HG03196 (cell line): ENCODE measurements around the gene KRT75.

Experiments
- ATAC-seq: cut with Tn5 transposase; IDR thresholded peaks from one replicate; pipeline ENCODE4 v1.9.1; 2021; ENCODE audit not compliant: unreplicated experiment

The KRT75 gene

GRCh38 chr12:52440821-52441319 lies 6.7 kb upstream of the KRT75 start:
- no peak for ATAC-seq

DNA sequence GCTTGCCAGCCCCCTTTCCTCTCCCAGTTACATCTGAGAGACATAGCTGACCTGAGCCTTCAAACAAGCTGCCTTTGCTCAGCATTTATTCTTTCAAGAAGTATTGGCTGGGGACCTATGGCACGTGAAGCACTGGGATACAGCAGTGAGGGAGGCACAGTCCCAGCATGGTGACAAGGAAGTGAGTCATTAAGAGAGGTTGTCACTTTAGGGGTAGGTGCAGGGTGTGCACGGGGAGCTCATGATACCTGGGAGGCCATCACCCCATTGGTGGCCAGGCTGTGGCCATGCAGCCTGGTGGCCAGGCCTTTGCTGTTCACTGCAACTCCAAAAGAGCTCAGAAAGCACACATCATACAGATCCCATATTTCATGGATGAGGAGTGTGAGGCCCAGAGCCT lies 5.7 kb upstream of the KRT75 start:
- ATAC-seq, result no peak

GRCh38 chr12:52439420-52439819 lies 5.2 kb upstream of the KRT75 start:
- no peak for ATAC-seq

DNA sequence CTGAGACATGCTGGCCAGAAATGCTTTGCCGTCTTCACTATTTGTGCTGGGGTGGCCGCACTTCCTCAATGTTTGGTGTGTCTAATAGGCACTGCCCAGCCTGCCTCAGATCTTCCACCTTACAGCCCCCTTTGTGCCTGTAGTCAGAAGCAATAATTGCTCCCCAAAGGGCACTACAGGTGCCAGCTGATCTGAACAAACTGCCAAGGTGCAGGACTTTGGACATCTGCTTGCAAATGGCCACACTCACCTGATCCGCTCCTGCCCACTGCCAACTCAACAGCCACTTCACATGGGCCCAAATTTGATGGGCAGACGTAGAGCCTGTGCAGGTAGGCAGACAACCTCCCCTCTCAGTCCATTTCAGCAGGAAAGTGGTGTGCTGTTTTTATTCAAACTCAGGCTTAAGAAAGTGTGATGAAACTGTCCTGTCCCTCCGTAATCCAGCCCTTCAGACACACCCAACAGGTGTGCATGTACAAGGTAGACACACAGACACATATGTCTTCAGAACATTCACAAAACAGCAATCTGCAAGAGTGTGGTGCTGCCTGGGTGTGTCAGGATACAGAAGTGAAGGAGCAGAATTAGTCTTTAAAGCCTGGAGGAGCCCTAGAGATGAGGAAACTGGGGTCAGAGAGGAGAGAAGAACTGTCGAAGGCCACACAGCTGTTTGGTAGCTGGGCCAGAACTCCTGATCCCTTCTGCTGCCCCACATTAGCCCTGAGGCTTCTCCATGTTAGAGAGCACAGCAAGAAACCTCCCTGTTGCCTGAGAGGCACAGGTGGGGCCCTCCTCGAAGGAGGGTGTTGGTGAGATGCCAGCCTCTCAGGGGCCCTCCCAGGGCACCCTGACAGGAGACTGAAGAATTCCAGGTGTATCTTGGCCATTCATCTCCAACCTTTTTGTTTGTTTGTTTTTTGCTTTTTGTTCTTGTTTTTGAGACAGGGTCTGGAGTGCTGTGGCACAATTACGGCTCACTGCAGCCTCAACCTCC lies 4.4 kb upstream of the KRT75 start:
- ATAC-seq, result no peak

DNA sequence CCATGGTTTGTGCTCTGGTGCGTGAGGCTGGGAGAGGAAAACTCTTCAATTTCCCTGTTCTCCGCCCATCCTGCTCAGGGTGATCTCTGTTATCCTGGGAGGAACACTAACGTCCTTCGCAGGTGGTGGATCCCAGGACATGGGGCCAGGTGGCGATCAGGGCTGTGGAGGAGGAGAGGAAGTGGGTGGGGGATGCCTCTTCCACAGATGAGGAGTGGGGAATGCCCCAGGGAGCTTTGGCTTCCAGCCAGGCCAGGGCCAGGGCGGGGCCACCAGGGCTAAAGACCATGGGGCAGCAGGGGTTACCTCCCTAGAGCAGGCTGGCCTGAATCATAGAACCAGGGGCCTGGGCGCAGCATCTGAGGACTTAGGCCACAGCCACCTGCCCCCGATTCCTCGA lies 3.3 kb upstream of the KRT75 start:
- no peak for ATAC-seq

- no peak for ATAC-seq
Observed at GRCh38 chr12:52436828-52437474, 2.8 kb upstream of the KRT75 start.

DNA sequence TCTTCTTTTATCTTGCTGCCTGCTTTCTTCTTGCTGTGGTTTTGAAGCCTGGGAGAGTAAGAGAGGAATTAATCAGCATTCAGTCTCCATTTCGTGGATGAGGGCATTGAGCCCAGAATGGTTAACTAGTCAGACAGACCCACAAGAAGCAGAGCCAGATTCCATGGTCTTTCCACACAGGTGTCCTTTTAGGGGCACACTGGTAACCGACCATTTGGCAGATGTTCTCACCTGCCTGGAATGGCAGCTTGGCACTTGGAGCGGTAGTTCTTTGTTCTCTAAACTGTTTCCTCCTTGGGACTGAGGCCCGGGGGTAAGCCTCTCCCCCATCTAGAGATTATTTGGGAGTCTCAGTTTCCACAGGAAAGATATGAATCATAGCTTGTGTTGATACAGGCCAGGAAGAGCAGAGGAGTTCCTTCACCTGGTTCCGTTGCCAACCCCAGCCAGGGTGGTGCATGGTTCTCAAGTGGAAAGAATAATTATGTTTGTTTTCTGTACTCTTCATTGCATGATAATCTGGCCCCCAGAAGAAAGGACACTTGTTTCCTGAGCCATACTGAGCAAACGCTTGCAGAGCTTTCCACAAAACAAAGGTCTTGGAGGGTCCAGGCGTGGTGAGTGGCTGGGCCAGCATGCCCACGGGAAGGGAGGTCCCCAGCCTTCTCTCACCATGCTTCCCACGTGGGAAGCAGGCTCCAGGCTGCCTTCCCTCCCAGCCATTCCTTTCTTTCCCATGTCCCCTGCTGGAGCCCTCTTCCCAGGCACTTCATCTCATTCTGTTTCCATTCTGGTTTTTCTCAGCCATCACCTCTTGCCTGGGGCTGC lies 2.0 kb upstream of the KRT75 start:
- no peak for ATAC-seq

DNA sequence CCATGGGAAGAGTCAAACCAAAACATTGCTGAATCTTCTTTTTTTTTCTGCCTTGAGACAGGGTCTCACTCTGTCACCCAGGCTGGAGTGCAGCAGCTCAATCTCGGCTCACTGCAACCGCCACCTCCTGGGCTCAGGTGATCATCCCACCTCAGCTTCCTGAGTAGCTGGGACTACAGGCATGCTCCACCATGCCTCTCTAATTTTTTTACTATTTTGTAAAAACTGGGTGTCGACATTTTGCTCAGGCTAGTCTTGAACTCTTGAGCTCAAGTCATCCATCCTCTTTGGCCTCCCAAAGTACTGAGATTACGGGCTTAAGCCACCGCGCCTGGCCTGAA lies 1.5 kb upstream of the KRT75 start:
- ATAC-seq, result no peak

DNA sequence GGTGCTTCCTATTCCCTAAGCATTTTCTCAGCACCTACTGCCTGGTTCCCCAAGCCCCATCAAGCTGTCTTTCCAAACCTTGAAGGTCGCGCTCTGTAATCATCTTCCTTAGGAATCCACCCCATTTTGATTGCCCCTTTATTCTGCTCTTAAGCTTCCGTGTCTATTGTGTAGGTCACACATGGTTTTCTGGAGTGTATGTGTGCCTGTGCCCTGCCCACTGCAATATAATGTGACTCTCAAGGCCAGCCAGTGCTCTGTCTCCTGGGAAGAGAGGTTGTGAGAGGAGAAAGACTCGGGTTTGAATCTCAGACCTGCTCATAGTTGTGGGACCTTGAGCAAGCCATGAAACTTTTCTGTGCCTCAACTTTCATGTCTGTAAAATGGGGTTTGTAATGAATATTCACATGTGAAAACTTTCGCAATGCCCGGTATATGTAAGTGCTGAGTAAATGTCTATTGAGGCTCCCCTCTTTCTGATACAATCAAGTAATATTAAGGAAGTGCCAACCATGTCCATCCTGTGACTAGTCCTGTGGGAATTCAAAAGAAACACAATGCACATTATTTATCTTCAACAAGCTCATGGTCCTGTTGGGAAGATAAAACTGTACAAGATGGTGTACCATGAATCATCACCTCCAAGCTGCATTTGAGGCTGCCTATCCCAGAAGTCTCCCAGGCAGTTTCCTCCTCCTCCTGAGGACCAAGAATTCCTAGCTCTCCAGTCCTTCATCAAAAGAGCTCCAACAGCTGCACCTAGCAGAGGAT lies 774 bp upstream of the KRT75 start:
- ATAC-seq, result no peak

DNA sequence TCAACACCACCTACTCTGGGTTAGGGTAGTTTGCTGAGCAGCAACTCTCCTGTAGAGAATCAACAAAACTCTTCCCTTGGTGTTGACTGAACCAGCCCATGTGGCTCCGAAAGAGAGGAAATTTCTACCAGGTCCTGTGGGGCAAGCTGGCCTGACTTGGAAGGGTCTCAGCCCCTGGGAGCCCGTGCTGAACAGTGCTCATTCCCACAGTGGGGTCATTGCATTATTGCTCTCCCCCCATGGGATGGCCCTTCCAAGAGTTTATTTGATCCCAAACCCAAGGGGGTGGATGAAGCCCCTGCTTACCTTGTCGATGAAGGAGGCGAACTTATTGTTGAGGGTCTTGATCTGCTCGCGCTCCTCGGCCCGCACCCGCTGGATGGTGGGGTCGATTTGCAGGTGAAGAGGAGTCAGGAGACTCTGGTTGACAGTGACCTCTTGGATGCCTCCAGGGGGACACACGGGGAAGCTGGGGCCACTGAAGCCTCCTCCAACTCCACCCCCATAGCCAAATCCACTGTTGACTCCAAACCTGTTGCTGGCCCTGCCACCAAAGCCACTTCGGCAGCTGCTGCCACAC lies 580 bp downstream of the KRT75 start:
- no peak for ATAC-seq

- ATAC-seq, result no peak
Observed at GRCh38 chr12:52432559-52433207, 1.5 kb downstream of the KRT75 start.

GRCh38 chr12:52428121-52428520 lies 6.0 kb downstream of the KRT75 start:
- ATAC-seq, result no peak

- ATAC-seq, result no peak
Observed at GRCh38 chr12:52427083-52427482, 7.1 kb downstream of the KRT75 start.

DNA sequence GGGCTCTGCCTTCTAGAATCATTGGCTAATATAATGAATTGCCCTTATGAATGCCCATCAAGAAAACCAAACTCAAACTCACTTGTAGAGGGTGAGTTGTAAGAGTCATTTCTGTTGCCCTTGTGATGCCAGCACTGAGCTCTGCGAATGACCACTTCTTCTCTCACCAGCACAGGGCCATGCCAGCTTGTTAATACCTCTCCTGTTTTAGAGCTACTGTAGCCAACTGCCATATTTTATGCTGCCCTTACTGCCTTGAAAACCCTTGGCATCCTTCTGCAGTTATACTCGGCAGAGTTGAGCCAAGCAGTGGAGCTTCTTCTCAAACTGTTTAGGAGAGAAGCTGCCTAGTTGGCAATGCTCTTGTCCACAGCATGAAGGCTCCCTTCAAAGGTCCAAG lies 8.1 kb downstream of the KRT75 start:
- no peak for ATAC-seq

DNA sequence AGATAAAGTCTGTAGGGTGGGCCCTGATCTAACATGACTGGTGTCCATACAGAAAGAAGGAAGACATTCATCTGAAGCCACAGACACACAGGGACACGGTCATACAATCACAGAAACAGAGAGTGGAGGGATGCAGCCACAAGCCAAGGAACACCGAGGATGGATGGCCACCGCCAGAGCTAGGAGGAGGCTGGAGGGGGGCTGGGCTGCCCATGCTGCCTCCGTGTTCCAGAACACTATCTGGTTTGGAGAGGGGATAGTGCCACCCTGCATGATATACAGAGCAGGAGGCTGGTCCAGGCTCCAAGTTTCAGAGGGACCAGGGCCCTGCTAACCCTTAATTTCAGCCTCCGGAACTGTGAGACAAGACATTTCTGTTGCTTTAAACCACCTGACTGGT lies 8.7 kb downstream of the KRT75 start:
- ATAC-seq, result no peak

DNA sequence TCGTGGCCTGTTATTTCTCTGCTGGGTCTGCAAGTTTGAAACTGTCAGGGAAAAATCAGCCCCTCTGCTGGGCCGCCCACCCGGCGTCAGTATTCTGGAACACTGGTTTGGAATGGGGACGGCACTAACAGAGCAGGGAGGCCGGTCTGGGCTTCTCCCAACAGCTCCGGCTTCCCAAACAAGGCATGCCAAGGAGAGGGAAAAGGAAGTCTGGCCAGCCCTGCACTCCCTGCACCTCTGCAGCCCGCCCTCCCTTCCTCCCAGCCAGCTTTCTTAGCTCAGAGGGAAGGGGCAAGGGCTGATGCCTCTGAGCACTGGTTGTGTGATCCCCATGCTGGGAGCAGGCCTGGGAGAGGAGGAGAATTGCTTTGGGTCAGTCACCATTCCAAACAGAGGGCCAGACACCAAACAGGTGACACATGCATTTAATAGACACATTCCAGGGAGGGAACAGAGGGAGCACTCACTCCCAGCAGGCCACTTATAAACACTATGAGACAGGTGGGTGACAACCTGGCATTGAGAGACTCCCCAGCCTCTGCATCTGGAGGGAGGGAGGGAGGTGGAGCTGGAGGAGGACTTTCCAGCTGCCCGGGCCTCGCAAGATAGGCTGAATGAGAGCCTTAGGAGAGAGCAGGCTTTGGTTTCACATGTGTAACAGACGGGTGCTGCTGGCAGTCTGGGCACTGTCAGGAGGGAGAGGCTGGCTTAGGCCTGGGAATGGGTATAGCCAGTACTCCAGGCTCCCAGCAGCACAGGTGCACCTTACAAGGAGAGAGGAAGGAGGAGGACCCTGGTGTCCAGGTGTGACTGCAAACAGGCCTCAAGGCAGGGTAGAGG lies 10.3 kb downstream of the KRT75 start:
- ATAC-seq, result no peak

GRCh38 chr12:52423035-52423434 lies 11.1 kb downstream of the KRT75 start:
- no peak for ATAC-seq

- ATAC-seq, result no peak
Observed at GRCh38 chr12:52419656-52420055, 14.5 kb downstream of the KRT75 start.

DNA sequence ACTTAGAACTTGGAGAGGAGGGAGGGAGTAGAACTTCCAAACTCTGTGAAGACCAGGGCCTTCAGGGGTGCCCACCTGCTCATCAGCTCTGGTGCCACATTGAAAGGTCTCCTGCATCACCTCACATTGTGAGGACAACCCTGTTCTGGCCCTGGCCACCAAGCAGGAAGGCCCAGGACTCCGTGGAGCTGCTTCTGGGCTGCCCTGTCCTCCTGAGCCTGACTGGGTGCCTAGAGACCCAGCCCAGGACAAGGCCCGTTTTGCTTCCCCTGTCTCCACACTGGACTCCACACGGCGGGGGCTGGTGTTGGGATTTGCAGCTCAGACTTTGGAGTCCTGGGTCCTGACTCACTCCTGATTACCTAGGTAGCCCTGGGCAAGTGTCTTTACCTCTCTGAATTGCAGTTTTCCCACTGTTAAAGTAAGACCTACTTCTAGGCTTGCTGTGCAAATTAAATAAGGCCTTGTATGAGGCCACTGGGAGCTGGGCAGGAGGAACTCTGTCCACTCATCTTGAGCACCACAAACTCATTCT lies 15.5 kb downstream of the KRT75 start:
- no peak for ATAC-seq
